GM19467 (cell line): ENCODE results near the gene CD58.
"Not testable (repeated sequence)": the region's sequence is repeated elsewhere in the genome, so short reads cannot be mapped to it uniquely, and the experiment has no call there.

Experiments used
- ATAC-seq: cut with Tn5 transposase; IDR thresholded peaks from one replicate; pipeline ENCODE4 v1.9.1; 2021; ENCODE audit warnings: mild to moderate bottlenecking, moderate library complexity; ENCODE audit not compliant: unreplicated experiment

The CD58 gene

DNA sequence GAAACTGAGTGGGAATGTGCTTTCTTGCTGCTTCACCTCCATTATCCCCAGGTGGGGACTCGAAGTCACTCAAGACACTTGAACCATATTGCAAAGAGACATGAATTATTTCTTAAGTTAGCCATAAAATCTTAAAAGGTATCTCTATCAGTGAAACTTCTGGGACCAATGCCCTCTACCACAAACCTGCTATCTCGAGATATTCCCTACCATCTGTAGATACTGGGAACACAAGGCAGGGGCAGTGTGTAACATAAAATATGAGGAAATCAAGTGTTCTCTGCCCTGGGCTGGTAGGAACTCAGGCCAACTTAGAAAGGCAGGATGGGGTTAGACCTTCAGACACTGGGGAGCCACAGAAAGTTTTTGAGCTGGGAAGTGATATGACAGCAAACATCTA is 1.3 kb upstream of the CD58 start:
- no peak for ATAC-seq

DNA sequence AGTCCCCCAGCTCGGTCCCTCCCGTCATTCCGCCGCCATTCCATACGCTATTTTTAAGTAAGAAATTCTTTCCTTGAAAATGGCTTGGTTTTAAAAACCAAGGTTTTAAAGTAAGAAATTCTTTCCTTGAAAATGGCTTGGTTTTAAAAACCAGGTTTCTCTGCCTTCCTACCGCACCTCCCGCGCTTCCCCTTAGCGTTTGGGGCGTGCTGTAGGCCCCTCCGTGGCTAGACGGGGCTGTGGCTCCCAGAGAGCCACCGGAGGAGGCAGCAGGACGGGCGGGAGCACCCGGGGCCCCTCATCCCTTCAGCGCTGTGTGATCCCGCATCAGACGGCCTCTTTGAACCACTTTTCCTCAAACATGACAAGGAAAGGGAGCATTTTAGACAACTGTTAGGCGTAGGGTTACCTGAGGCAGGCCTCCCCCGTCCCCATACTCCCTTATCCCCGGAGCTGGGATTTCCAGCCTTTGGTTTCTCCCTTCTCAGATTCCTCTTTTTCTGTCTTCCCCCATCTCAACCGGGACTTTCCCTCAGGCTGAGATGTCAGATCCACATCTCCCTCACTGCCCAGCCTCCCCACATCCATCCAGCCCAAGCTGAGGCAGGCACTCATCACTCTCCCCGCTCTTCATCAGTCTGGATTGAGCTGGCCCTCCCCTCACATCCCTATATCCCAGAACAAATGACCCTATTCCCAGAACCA is 541 bp upstream of the CD58 start:
- ATAC-seq = no peak

DNA sequence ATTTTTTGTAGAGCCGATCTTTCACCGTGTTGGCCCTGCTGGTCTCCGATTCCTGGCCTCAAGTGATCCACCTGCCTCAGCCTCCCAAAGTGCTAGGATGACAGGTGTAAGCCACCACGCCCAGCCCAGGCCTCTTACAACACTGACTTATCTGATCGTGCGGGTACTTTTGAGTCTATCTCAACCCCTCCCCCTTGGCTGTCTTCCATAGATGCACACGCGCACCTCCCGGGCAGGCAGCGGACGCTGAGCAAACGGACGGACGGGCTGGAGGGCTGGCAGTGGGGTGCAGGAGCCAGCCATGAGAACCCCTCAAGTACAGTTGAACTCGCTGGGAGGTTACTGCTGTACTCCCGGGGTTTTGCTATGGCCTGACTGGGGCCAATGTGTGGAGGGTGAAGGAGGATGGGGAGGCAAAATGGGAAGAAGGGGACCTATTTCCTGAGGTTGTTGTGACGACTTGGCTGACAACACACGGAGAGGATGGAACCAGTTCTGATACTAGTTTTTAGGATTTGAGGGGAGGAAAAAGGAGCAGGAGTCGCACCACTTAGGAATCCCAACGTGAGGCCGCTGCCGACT is 959 bp downstream of the CD58 start:
- ATAC-seq = no peak

DNA sequence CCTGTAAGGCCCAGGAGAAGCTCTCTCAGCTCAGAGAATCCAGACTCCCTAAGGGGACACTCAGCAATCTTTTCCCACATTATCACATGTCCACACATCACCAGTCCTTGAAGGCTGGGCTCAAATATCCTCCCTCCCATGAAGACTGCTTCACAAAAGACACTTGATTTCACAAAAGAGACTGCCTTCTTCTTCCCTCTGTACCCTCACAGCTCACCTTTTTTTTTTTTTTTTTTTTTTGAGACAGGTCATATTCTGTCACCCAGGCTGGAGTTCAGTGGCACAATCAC is 1.5 kb downstream of the CD58 start:
- no peak for ATAC-seq

DNA sequence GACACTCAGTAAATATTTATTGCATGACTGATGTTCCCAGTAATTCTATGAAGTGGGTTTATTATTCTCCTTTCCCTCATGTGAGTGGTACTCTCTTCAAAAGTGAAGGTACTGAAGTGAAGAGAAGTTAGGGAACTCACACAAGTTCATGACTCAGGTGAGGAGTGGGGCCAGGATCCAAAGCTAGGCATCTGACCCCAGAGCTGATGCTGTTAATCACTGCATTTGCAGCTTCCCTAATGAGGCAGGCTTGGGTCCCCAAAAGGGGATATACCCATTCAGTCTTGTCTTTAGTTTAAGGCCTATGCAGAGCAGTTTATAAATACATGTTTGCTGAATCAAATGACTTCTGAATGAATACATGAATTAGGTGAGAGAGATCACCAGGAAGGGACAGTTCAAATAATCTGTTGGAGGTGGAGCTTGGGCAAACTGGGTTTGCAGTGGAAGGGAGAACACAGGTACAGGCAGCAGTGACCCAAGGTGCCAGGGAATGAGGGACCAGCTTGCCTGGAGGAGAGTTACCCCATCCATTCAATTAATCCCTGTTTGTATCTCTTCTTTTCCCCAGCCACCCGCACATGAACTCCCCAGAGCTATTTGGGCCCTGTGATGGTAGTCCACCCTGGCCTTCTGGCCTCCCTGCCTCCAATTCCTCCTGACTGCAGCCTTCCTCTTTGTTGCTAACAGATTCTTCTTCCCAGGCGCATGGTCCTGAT is 2.0 kb downstream of the CD58 start:
- no peak for ATAC-seq

DNA sequence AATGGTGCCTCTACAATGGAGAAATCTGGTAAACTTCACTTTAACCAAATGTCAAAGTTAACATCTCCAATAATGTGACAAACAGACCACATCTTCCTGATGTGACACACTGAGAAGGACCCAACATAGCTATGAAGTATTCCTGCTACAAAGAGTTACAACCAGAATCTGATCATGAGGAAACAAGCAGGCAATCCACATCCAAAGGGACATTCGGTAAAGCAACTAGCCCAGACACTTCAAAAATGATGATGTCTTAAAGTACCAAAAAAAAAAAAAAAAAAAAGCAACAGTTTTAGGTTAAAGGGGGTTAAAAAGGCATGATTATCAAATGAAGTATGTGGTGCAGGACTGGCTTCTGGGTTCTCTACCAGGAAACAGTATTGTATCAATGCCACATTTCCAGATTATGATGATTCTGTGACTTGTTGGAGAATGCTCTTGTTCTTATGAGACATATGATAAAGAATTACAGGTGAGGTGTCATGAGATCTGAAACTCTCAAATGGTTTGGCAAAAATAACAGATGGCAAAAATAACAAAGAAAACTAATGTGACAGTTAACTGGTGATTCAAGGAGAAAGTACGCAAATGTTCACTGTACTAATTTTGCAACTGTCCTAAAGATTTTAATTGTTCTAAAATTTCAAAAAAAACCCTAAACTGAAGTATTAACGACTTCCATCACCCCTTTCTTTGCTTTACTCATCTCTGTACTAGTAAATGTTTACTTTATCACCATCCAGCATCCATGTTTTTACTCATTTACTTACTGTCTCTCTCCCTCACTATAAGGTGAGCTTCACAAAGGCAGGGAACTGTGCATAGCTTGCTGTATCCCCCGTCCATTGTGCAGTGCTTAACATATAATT is 2.8 kb downstream of the CD58 start:
- no peak for ATAC-seq

DNA sequence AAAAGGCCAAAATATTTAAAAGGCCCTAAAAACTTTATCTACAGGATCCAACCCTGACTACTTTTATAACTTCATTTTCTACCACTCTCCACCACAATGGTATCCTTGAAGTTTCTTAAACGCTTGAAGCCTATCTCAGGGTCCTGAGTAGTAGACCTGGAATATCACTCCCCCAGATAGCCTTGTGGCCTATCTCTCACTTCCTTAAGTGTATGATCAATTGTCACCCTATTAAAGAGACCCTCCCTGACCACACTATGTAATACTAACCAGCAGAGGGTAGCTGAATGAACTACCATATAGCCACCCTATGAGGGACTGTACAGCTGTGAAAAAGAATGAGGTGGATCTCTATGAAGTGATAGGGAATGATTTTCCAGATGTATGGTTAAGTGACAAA is 5.6 kb downstream of the CD58 start:
- no peak for ATAC-seq

DNA sequence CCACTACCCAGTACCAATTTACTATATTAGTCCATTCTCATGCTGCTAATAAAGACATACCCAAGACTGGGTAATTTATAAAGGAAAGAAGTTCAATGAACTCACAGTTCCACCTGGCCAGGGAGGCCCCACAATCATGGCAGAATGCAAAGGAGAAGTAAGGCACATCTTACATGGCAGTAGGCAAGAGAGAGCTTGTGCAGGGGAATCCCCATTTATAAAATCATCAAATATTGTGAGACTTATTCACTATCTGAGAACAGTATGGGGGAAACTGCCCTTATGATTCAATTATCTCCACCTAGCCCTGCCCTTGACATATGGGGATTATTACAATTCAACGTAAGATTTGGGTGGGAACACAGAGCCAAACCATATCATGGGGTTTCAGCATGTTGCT is 6.4 kb downstream of the CD58 start:
- ATAC-seq = no peak

DNA sequence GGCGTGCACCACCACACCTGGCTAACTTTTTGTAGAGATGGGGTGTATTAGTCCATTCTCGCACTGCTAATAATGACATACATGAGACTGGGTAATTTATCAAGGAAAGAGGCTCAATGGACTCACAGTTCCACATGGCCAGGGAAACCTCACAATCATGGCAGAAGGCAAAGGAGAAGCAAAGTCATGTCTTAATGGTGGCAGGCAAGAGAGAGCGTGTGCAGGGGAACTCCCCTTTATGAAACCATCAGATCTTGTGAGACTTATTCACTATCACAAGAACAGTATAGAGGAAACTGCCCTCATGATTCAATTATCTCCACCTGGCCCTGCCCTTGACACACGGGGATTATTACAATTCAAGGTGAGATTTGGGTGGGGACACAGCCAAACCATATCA is 8.4 kb downstream of the CD58 start:
- not testable (repeated sequence) for ATAC-seq

DNA sequence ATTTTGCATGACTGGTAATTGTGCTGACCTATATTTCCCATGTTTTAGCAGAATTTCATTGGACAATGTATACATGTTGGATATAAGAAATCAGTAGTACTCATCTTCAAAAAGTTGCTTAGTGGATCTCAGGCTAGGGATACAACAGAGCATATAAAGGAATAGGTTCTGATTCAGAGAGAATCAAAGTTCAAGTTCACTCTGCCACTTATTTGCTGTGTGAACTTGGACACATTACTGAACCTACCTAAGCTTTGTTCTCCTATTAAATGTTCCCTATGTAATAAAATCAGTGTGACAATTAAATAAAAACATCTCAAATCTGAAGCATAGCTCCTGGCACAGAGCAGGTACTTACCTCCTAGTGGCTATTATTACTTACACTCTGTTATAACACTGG is 9.3 kb downstream of the CD58 start:
- no peak for ATAC-seq

DNA sequence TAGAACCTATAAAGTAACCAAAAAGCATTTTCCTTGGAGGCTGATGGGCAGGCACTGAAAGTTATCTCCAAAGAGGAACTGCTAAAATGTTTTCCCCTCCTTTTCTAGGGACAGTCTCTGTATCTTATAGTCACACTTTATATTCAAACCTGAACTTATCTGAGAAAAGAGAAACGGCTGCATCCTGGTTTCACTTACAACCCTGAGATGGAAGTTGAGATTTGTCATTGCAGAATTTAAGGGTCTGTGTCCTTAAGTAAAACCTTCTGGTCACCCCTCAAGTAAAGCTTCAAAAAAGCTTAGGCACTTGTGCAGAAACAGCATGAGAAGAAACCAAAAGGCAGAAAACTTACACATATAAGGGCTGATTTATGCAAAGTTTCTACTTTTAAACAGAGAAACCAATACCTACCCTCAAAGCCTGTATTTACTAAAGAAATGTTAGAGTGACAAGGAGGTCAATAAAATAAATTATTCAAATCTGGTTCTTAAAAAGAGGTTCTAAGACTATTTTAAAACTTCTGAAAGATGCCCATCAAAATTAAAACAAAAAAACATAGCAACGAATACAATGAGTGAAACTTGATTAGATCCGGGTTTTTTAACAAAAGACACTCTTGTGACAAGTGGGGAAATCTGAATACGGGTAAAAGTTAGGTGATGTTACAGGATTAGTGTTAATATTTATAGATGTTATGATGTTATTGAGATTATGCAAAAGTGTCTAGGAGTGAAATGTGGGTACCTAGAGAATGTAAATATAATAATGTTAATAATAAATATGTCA is 9.9 kb downstream of the CD58 start:
- no peak for ATAC-seq

DNA sequence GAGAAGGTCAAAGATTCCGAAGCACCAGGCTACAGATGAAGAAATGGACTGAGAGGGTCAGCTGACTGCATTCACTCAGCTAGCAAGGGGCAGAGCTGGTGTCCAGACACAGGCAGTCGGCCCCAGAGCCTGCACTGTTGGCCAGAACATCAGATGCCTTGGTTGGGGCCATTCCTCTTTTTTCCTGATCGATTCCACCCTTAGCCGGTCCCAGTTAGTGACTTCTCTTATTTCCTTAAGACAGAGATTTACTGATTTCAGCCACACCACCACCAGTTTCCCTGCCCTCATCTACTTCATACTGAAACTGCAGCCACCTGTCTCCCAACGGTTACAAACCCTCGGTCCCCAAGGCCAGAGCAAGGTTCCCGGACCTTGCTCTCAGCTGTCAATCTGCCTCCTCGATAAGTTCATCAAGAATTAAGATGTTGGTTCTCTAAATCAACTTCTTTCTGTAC is 11.5 kb downstream of the CD58 start:
- ATAC-seq = peak; percentile 39

DNA sequence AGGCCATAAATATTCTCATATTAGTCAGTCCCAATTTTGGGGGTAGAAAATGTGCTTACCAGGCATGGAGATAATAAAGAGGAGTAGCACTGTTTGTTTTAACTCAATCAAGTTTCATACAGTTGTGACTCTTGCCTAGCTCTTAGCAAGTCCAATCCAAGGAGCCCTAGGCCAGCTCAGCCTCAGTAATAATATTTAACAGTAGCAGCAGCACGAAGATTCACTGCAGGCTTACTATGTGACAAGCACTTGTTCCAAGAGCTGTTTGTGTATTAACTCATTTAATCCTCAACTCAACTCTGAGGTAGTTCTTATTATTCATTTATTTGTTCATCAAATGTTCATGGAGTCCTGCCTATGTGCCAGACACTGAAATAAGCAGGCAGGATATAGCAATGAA is 12.3 kb downstream of the CD58 start:
- ATAC-seq = no peak

DNA sequence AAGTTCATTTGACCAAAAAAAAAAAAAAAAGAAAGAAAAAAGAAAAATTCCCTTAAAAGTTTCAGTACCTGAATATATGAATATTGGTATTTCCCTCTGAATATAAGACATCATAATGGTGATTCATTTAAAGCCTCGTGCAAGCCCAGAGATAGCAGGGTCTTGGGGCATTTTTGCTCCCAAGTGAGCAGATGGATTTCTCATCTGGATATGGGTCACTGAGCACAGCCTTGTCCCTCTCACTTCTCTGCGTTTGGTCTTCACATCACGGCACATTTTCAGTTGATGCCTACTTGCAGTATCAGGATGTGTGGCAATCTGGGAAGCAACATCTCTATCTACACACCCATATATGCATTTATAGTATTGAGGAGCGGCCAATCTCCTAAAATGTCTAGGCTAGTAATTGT is 12.7 kb downstream of the CD58 start:
- no peak for ATAC-seq

DNA sequence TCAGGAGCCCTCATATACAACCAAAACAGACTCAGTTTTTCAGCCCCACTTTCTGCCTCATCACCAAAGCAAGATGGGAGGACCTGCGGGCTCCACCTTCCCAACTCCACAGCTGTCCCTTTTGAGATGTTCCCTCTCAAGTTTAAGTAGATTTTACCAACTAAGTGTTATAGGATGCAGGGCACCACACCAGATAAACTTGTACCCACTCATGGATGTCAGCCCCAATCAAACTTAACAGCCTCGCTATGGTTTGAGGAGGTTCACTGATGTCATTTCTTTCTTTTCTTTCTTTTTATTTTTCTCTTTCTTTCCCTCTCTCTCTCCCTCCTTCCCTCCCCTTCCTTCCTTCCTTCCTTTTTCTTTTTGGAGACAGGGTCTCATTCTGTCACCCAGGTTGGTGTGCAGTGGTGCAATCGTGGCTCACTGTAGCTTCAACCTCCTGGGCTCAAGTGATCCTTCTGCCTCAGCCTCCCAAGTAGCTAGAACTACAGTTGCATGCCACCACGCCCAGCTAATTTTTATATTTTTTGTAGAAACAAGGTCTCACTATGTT is 13.4 kb downstream of the CD58 start:
- ATAC-seq = no peak

DNA sequence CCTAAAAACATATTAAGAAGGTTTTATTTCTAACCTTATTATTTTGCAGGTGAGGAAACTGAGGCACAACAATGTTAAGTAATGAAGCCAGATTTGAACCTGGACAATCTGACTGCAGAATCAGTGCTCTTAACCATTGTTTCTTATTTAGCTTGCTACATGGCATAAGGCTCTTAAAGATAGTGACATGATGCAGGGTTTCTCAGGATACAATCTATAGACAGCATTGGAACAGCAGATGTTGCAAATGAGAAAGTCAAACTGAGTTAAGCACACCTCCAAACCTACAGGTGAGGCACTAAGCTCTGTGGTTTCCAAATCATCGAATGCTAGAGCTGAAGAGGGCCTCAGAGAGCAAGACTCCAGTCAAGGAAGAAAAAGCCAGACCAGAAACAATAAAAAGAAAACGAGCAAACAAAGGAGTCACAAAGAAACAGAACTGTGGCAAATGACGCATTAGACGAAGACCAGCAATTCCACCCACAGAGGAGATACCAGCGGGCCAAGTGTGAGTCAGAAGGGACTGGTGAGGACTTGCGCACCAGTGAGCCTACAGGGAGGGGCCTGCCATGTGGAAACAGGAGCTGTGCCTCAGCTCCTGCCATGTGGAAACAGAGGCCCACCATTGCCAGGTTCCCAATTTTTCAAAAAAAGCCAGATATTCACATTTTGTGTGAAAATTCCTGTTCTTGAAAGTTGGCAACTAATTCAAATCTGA is 14.4 kb downstream of the CD58 start:
- peak; percentile 50 for ATAC-seq

DNA sequence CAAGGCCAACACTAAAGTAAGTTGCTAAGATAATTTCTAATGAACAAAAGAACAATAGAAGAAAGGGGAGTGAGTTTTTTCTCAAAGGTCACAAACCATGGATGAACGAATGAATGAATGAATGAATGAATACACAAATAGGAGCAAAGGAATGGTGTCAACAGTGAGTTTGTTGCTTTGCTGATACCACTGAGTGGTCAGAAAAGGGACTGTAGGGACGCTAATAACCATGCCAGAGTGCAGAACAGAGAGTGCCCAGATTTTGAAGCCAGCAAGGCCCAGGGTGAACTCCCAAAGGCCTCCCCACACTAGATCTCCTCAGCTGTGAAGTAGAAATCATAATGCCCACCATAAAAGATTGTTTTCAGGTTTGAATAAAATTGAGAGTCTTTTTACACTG is 15.9 kb downstream of the CD58 start:
- ATAC-seq = no peak

DNA sequence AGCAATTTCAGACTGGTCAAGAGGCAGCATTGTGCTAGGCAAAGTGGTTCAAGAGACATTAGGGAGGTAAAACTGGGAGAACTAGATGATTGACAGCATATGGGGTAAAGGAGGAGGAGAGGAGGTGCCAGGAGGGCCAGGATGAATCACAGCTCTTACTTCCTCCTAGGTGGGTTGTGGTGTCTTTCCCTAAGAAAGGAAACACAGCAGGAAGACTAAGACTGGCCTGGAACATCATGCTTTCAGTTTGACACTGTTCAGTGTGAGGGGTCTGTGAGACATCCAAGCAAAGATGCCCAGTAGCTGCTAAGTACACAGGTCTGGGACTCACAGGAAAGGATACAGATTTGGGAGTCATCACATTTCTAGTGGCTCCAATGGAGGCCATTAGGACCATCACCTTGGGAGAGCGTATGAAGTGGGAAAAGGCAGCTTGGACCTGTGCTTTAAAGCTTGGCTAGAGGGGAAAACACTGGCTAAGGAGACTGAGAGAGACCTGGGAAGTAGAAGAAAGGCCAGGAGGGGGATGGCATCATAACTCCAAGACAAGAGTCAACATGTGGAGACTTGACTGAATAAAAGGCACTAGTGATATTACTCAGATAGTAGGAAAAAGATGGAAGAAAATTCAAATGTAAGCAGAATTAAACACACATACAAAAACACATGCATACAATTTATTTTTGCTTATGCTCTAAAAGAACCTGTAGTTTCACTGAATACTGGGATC is 17.3 kb downstream of the CD58 start:
- no peak for ATAC-seq

DNA sequence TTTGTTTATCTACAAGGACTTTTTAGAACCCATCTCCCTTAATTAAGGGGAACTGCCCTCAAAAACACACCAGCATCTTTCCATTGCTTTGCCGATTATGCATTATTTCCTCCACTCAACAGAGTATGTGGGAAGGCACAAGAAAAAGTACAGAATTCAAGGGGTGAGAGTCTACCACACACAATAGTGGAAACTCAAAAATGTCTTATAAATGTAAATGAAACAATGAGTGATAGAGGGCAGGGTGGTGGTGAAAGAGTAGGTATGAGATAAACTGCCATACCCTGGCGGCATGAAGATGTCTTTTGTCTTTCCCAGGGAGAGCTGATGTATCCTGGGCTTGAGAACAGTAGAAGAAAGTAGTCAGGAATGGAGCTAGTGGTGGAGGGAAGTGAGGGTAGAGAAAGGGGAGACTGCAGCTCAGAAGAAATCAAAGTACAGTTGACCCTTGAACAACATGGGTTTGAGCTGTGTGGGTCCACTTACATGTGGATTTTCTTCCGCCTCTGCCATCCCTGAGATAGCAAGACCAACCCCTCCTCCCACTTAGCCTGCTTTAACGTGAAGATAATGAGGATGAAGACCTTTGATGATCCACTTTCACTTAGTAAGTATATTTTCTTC is 24.4 kb downstream of the CD58 start:
- ATAC-seq = no peak
